GM20000 (cell line): Measurements from ENCODE around the gene CPS1.

Source experiments
- DNase-seq: peaks from one replicate; pipeline ENCODE4 v3.0.0; 2012; ENCODE audit warnings: low spot score
- CTCF ChIP-seq: IDR thresholded peaks from 2 replicates; pipeline ENCODE4 v1.5.1; 2012; ENCODE audit warnings: mild to moderate bottlenecking, control low read depth; ENCODE audit errors: extremely low read depth, missing control alignments

CPS1 gene

GRCh38 chr2:210527286-210527685 lies 29.1 kb upstream of the CPS1 start:
- no peak for TF ChIP-seq CTCF
- DNase-seq, result no peak

- DNase-seq, result no peak
- no peak for TF ChIP-seq CTCF
Observed at GRCh38 chr2:210528716-210529115, 27.7 kb upstream of the CPS1 start.

GRCh38 chr2:210531050-210531449 lies 25.3 kb upstream of the CPS1 start:
- TF ChIP-seq CTCF, result no peak
- no peak for DNase-seq

- no peak for DNase-seq
- TF ChIP-seq CTCF, result no peak
Observed at GRCh38 chr2:210531482-210531881, 24.9 kb upstream of the CPS1 start.

- TF ChIP-seq CTCF, result no peak
- DNase-seq, result no peak
Observed at GRCh38 chr2:210533389-210533788, 23.0 kb upstream of the CPS1 start.

GRCh38 chr2:210534879-210535278 lies 21.5 kb upstream of the CPS1 start:
- no peak for TF ChIP-seq CTCF
- no peak for DNase-seq

- DNase-seq, result no peak
- TF ChIP-seq CTCF, result no peak
Observed at GRCh38 chr2:210536973-210537650, 19.3 kb upstream of the CPS1 start.
